A549 (cell line): Measurements from ENCODE around the gene PLA2G10.

Experiments
- CEBPB ChIP-seq, 2 experiments: fragments of >200 bp in 1 of 2; sonication (Bioruptor Twin) in 1 of 2; formaldehyde crosslinking in 1 of 2; IDR thresholded peaks; 2 replicates each; pipeline ENCODE4 v1.6.1; 2012 to 2016
- CTCF ChIP-seq: fragments of >200 bp; sonication (Bioruptor Twin); formaldehyde crosslinking; IDR thresholded peaks from 3 replicates; pipeline ENCODE4 v1.5.1; 2016
- HDAC2 ChIP-seq: fragments of 200-600 bp; sonication (generic); IDR thresholded peaks from 2 replicates; pipeline ENCODE4 v1.6.1; 2016
- HEYL ChIP-seq: fragments of 250-450 bp; sonication (Bioruptor Pico); IDR thresholded peaks from 2 replicates; pipeline ENCODE4 v1.8.0; 2021; ENCODE audit warnings: mild to moderate bottlenecking, moderate library complexity

- TF ChIP-seq CTCF (no peak), HEYL (CRISPR knock-in tag) (no peak), CEBPB (IDR thresholded peaks at IDR 0.05) (no peak), HDAC2 (no peak)
Observed at GRCh38 chr16:14628806-14629611, 65.1 kb downstream of the PLA2G10 start.
